B cell (primary cell): ENCODE measurements around the gene MON2. TPM values are rescaled to one million over a fixed set of nuclear protein-coding genes. Genes with fewer than 3 reads are reported as not detected.

Experiments
- ATAC-seq: fragments of 200-7000 bp; cut with Tn5 transposase; one replicate; pipeline ENCODE4 v1.10.0; 2021; ENCODE audit warnings: low read depth, mild to moderate bottlenecking, moderate number of reproducible peaks, moderate library complexity
- CTCF ChIA-PET: fragments of 350-600 bp; sonication (Branson Sonifier 250); formaldehyde crosslinking; loops from one replicate; lab custom pipeline; 2021; ENCODE audit warnings: antibody characterized with exemption, inconsistent platforms; lab: Charles Lee
- POLR2A ChIA-PET: fragments of 350-600 bp; sonication (Branson Sonifier 250); formaldehyde crosslinking; loops from one replicate; lab custom pipeline; 2021; ENCODE audit warnings: antibody characterized with exemption; lab: Charles Lee
- DNase-seq: peaks from one replicate; pipeline ENCODE4 v3.0.0; 2013
- H2AFZ ChIP-seq: 2 replicates; pipeline ENCODE4 v1.6.1; 2012; ENCODE audit warnings: mild to moderate bottlenecking, low read depth, low read length; ENCODE audit not compliant: insufficient read depth, poor library complexity, severe bottlenecking
- H3K27ac ChIP-seq, 2 donors: 1 replicate in 1 of 2; 2 replicates in 1 of 2; pipeline ENCODE4 v1.5.1; 2012 to 2013; ENCODE audit warnings: low read length in 2 of 2, mild to moderate bottlenecking in 2 of 2, moderate library complexity in 1 of 2
- H3K27me3 ChIP-seq, 4 experiments: fragments of 200-600 bp in 1 of 4; sonication (generic) in 1 of 4; replicated peaks in 1 of 4; 1 replicate in 2 of 4; 2 replicates in 2 of 4; pipeline versions ENCODE4 v1.6.1 to v1.7.0; 2013 to 2016; ENCODE audit warnings: low read length in 3 of 4, mild to moderate bottlenecking in 2 of 4, mixed read lengths in 1 of 4, moderate library complexity in 1 of 4; ENCODE audit not compliant: insufficient read depth in 4 of 4, control insufficient read depth in 3 of 4; ENCODE audit errors: control extremely low read depth in 1 of 4
- H3K36me3 ChIP-seq, 2 experiments: replicated peaks in 1 of 2; 1 replicate in 1 of 2; 2 replicates in 1 of 2; pipeline versions ENCODE4 v1.6.1 to v1.7.1; 2013; ENCODE audit warnings: low read length in 1 of 2; ENCODE audit not compliant: insufficient read depth in 2 of 2, control insufficient read depth in 1 of 2; ENCODE audit errors: control extremely low read depth in 1 of 2, extremely low read depth in 1 of 2
- H3K4me1 ChIP-seq, 2 donors: fragments of 200-600 bp in 1 of 2; sonication (generic) in 1 of 2; 1 replicate in 1 of 2; 2 replicates in 1 of 2; pipeline versions ENCODE4 v1.5.1 to v1.6.1; 2013 to 2017; ENCODE audit warnings: low read length in 2 of 2; ENCODE audit not compliant: control insufficient read depth in 2 of 2, insufficient read depth in 2 of 2
- H3K4me2 ChIP-seq: replicated peaks from 2 replicates; pipeline ENCODE3; 2012; ENCODE audit warnings: mild to moderate bottlenecking, low read depth, low read length; ENCODE audit not compliant: poor library complexity, severe bottlenecking
- H3K4me3 ChIP-seq, 5 experiments: fragments of 200-600 bp in 1 of 5; sonication (generic) in 1 of 5; 1 replicate in 3 of 5; 2 replicates in 2 of 5; pipeline versions ENCODE4 v1.5.1 to v1.7.0; 2011 to 2016; ENCODE audit warnings: low read length in 4 of 5, mild to moderate bottlenecking in 4 of 5, low read depth in 2 of 5, control low read depth in 1 of 5, moderate library complexity in 1 of 5; ENCODE audit not compliant: insufficient read depth in 1 of 5; ENCODE audit errors: control extremely low read depth in 1 of 5, extremely low read depth in 1 of 5
- H3K79me2 ChIP-seq: fragments of 200-600 bp; sonication (generic); one replicate; pipeline ENCODE4 v1.6.0; 2016; ENCODE audit warnings: low read length; ENCODE audit not compliant: control insufficient read depth, insufficient read depth
- H3K9ac ChIP-seq: fragments of 200-600 bp; sonication (generic); 2 replicates; pipeline ENCODE4 v1.6.1; 2017; ENCODE audit warnings: mild to moderate bottlenecking, low read length, moderate library complexity
- H3K9me3 ChIP-seq, 3 donors: one replicate each; pipeline versions ENCODE4 v1.6.1 to v1.7.1; 2013; ENCODE audit warnings: low read length in 2 of 3; ENCODE audit not compliant: control insufficient read depth in 2 of 3, insufficient read depth in 1 of 3; ENCODE audit errors: control extremely low read depth in 1 of 3
- H4K20me1 ChIP-seq: 2 replicates; pipeline ENCODE4 v1.6.0; 2012; ENCODE audit warnings: mild to moderate bottlenecking, low read length; ENCODE audit not compliant: insufficient read depth, control insufficient read depth, poor library complexity, severe bottlenecking
- H3K27ac Mint-ChIP-seq: one replicate; pipeline ENCODE4 v1.8.0; 2021; ENCODE audit warnings: mixed read lengths
- H3K27me3 Mint-ChIP-seq: one replicate; pipeline ENCODE4 v1.8.0; 2021; ENCODE audit warnings: mixed read lengths
- H3K4me1 Mint-ChIP-seq: one replicate; pipeline ENCODE4 v1.8.0; 2021; ENCODE audit warnings: mixed read lengths
- H3K4me3 Mint-ChIP-seq: one replicate; pipeline ENCODE4 v1.8.0; 2021; ENCODE audit warnings: mixed read lengths
- H3K9me3 Mint-ChIP-seq: one replicate; pipeline ENCODE4 v1.8.0; 2022; ENCODE audit warnings: mixed read lengths; ENCODE audit not compliant: insufficient read depth
- CTCF ChIP-seq: fragments of 200-600 bp; IDR thresholded peaks from one replicate; pipeline ENCODE4 v1.8.0; 2022; ENCODE audit warnings: antibody characterized with exemption, mild to moderate bottlenecking
- EZH2 ChIP-seq: IDR thresholded peaks from 2 replicates; pipeline ENCODE4 v1.6.1; 2012; ENCODE audit warnings: borderline replicate concordance, low read depth, mild to moderate bottlenecking, moderate library complexity, low read length; ENCODE audit not compliant: insufficient read depth, poor library complexity, severe bottlenecking
- WGBS: methylation state at CpG from one replicate; pipeline ENCODE4 v1.1.5; 2013; ENCODE audit warnings: missing lambda C conversion rate; ENCODE audit not compliant: insufficient coverage; 5-methylcytosine and 5-hydroxymethylcytosine counted together
- intact Hi-C: fragments of 100-400 bp; cut with micrococcal nuclease; formaldehyde crosslinking; loops from one replicate; pipeline ENCODE4 v1.10.0; 2022
- polyA plus RNA-seq: library from polyadenylated mRNA; depleted of rRNA; stranded (reverse); fragments of >200 nt; gene quantifications from 2 replicates; pipeline ENCODE4 v1.2.3, GENCODE V29; 2012
- total RNA-seq, 2 donors: library from RNA; stranded (reverse); fragments of 120-200 nt in 1 of 2; gene quantifications; 1 replicate in 1 of 2; 2 replicates in 1 of 2; pipeline versions ENCODE4 v1.2.3 to v1.2.4, GENCODE V29; 2013 to 2022

MON2 gene
- total and polyA plus RNA-seq, 2 donors (not counting 1 experiment from before 2014, with no cell fraction given) = 18.9 to 104 TPM

GRCh38 chr12:62533755-62534107, 67.1 kb downstream of the MON2 start:
- H3K79me2 ChIP-seq = no peaks in the 10 kb centered on the region
- no peaks in the 10 kb centered on the region for H3K27me3 Mint-ChIP-seq
- H3K27ac Mint-ChIP-seq = no peak overlapping the region
- H3K27ac ChIP-seq = no peak overlapping the region
- ATAC-seq (no peak), DNase-seq (no peak)
- peaks cover 20 to 49% of the 10 kb centered on the region in 2 experiments for H3K36me3 ChIP-seq
- intact Hi-C loops = no loop called here
- TF ChIP-seq EZH2 = no peak
- H3K4me3 ChIP-seq = no peak overlapping the region
- H3K4me1 ChIP-seq = no peaks in the 10 kb centered on the region
- H3K27me3 ChIP-seq = no peaks in the 10 kb centered on the region
- no peak overlapping the region for H3K9ac ChIP-seq
- H3K4me1 Mint-ChIP-seq = no peaks in the 10 kb centered on the region
- H4K20me1 ChIP-seq = no peaks in the 10 kb centered on the region
- no peaks in the 10 kb centered on the region for H3K9me3 Mint-ChIP-seq
- POLR2A ChIA-PET = no interaction called here
- WGBS = 100% methylated on average over 1 of the region's 2 CpGs
- no peak overlapping the region for H2AFZ ChIP-seq
- no peak overlapping the region for H3K4me3 Mint-ChIP-seq
- H3K9me3 ChIP-seq = no peaks in the 10 kb centered on the region
- CTCF ChIA-PET = no interaction called here
- H3K4me2 ChIP-seq = no peak overlapping the region

DNA sequence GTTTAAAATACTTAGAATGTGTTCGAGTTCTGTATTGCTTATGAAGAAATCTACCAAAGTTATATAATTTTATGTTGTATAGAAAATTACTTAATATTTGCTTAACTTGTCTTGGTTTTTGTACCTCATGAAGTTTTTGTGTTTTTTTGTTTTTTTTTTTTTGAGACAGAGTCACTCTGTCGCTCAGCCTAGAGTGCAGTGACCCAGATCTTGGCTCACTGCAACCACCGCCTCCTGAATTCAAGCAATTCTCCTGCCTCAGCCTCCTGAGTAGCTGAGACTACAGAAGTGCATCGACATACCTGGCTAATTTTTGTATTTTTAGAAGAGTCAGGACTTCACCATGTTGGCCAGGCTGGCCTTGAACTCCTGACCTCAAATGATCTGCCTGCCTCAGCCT, 69.9 kb downstream of the MON2 start:
- Histone ChIP-seq H3K36me3 (peaks cover 13 to 46% of the 10 kb centered on the region in 2 experiments), H3K4me1 (no peaks in the 10 kb centered on the region), H3K4me3 (no peak overlapping the region), H3K27me3 (no peaks in the 10 kb centered on the region), H3K27ac (no peak overlapping the region), H3K9me3 (no peaks in the 10 kb centered on the region), H2AFZ (no peak overlapping the region), H3K79me2 (no peaks in the 10 kb centered on the region), H4K20me1 (no peaks in the 10 kb centered on the region), H3K4me2 (no peak overlapping the region), H3K9ac (no peak overlapping the region)
- Mint-ChIP-seq H3K9me3 (no peaks in the 10 kb centered on the region), H3K4me3 (no peak overlapping the region), H3K27ac (no peak overlapping the region), H3K27me3 (no peaks in the 10 kb centered on the region), H3K4me1 (no peaks in the 10 kb centered on the region)
- WGBS = no CpG with 5 or more reads among the region's 4 CpGs
- DNase-seq = no peak
- TF ChIP-seq CTCF (no peak), EZH2 (no peak)
- intact Hi-C loops = no loop called here
- CTCF ChIA-PET = no interaction called here
- no peak for ATAC-seq
- POLR2A ChIA-PET = no interaction called here
